ENCODE data around the gene AKAIN1. TPM values are rescaled to one million over a fixed set of nuclear protein-coding genes. Genes with fewer than 3 reads are reported as not detected.

Gene AKAIN1
- total RNA-seq, 2 donors from 2014 or later, result not detected

DNA sequence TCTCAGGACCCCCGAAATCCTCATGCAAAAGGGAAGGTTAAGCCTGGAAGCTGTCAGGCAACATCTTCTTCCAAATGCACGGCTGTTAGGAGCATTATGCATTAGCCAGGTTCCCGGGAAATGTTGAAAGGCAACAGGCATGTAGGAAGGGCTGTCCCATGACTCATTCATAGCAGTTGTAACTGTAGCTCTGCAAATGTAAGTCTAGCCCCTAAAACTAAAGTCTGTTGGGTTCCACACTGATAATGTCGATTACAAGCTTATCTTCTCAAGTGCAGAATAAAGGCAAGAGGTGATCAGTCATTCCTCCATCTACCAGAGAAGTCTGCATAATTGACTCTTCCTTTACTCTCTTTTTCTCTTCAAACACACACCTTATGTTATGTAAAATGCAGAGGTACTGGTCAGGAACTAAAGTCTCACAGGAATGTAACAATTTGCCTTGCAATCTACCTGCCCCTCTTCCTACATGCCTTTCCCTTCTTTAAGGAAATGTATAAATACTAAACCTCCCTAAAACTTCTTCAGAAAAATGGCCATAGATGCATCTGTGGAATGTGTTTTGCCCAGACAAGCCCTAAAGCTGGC is 99.8 kb downstream of the AKAIN1 start:
- TF ChIP-seq, protein P1, sequence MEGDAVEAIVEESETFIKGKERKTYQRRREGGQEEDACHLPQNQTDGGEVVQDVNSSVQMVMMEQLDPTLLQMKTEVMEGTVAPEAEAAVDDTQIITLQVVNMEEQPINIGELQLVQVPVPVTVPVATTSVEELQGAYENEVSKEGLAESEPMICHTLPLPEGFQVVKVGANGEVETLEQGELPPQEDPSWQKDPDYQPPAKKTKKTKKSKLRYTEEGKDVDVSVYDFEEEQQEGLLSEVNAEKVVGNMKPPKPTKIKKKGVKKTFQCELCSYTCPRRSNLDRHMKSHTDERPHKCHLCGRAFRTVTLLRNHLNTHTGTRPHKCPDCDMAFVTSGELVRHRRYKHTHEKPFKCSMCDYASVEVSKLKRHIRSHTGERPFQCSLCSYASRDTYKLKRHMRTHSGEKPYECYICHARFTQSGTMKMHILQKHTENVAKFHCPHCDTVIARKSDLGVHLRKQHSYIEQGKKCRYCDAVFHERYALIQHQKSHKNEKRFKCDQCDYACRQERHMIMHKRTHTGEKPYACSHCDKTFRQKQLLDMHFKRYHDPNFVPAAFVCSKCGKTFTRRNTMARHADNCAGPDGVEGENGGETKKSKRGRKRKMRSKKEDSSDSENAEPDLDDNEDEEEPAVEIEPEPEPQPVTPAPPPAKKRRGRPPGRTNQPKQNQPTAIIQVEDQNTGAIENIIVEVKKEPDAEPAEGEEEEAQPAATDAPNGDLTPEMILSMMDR (IDR thresholded peaks at IDR 0.05), result no peak
- no peak overlapping the region for H3K4me3 ChIP-seq
- H3K4me1 ChIP-seq, result no peaks in the 10 kb centered on the region
- H3K27me3 ChIP-seq, result no peaks in the 10 kb centered on the region
- H3K27ac ChIP-seq, result no peak overlapping the region
- no peak overlapping the region for H3K9ac ChIP-seq (ENCODE audit: low read depth in 2 of 2, low read length in 2 of 2)
- H3K36me3 ChIP-seq, result no peaks in the 10 kb centered on the region
- intact Hi-C loops (cut with DNase I), result no loop called here
- no peak for DNase-seq
- no peaks in the 10 kb centered on the region for H3K9me3 ChIP-seq

DNA sequence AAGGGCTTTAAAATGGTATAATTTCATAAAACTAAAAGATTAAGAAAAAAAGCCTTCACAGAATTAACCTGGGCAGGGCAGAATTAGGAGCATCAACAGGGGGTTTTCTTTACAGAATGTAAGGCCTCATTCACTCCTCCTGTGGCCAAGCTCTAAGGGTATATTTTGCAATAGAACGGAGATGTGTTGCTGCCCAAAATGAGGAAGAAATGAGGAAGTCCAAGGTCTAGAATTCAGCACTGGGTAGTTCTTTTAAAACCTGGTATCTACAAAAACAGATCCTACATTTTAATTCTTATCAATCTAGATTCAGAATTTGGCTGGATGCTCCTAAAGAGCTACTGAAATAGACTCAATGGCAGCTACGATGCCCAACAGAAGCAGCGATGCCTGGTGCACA is 101.8 kb downstream of the AKAIN1 start:
- H3K9ac ChIP-seq (ENCODE audit: low read depth in 2 of 2, low read length in 2 of 2), result no peak overlapping the region

DNA sequence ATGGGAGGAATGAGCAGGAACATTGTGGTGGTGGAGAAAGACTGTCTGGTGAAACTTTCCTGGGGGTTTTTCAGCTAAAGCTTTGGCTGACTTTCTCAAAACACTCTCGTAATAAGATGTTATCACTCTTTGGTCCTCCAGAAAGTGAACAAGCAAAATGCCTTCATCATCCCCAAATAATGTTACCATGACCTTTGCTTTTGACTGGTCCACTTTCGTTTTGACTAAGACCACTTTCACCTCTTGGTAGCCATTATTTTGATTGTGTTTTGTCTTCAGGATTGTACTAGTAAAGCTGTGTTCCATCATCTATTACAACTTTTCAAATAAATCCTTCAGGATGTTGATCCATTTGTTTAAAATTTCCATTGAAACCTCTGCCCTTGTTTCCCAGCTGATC is 103.2 kb downstream of the AKAIN1 start:
- Histone ChIP-seq H3K9ac (ENCODE audit: low read depth in 2 of 2, low read length in 2 of 2) (no peak overlapping the region), H3K36me3 (no peaks in the 10 kb centered on the region), H3K4me3 (no peak overlapping the region), H3K9me3 (no peaks in the 10 kb centered on the region), H3K27me3 (no peaks in the 10 kb centered on the region), H3K27ac (no peak overlapping the region), H3K4me1 (no peaks in the 10 kb centered on the region)
- no peak for DNase-seq
- TF ChIP-seq, protein P1 (IDR thresholded peaks at IDR 0.05), result no peak
- intact Hi-C loops (cut with DNase I), result no loop called here

More for the DNA sequence above, 101.8 kb downstream of the AKAIN1 start:
- H3K4me1 ChIP-seq, result no peaks in the 10 kb centered on the region
- intact Hi-C loops (cut with DNase I), result no loop called here
- H3K27me3 ChIP-seq, result no peaks in the 10 kb centered on the region
- no peaks in the 10 kb centered on the region for H3K9me3 ChIP-seq
- no peak overlapping the region for H3K4me3 ChIP-seq
- no peak overlapping the region for H3K27ac ChIP-seq
- DNase-seq, result no peak
- TF ChIP-seq, protein P1 (IDR thresholded peaks at IDR 0.05), result no peak
- H3K36me3 ChIP-seq, result no peaks in the 10 kb centered on the region

Other genes with a start within 250 kb of the AKAIN1 start
- gene ZBTB14, start 98.5 kb upstream of the AKAIN1 start, total RNA-seq, result 10 to 100 TPM; 10.7 to 11.8 TPM